Measurements from ENCODE around the gene CRISPLD2.

GRCh38 chr16:84940670-84941551 is 121.1 kb downstream of the CRISPLD2 start:
- TF ChIP-seq CTCF (IDR thresholded peaks at IDR 0.05 in 8 of 11, conservative IDR thresholded peaks at IDR 0.05 in 3 of 11) (no peak), POLR2AphosphoS5 (IDR thresholded peaks at IDR 0.05) (no peak), POLR2A (IDR thresholded peaks at IDR 0.05) (no peak)

Data from spleen (tissue), 7 donors.